ENCODE results near the gene ZFAND2A. TPM values are rescaled to one million over a fixed set of nuclear protein-coding genes. Genes with fewer than 3 reads are reported as not detected.

The ZFAND2A gene
- total RNA-seq, 1 experiment from 2014 or later, result 14.5 TPM

DNA sequence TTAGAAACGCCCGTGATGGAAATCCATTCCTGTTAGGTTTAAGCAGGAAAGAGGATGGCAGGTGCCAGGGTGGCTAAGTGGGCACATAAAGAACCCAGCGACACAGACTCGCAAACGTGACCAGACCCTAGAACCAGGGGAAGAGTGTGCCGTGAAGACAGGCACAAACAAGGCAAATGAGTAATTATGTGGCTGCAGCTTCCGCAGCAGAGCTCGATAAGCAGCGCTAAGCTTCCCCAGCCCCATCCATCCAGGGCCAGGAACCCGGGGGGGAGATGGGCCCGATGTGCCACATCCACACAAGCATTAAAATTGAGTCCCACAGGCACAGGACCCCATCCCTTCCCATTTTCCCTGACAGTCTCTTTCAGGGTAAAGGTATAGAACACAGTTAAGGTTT is 14.0 kb upstream of the ZFAND2A start:
- ChIA-PET CTCF (interaction anchor here (2.6 kb wide), 1 partner anchor 9 kb away, joined by 12 read pairs; no protein-coding TSS in a partner anchor), POLR2A (no interaction called here)
- Mint-ChIP-seq H3K27ac (no peak overlapping the region), H3K4me3 (no peak overlapping the region), H3K4me1 (peaks cover 8% of the 10 kb centered on the region), H3K27me3 (ENCODE audit: low read depth) (peaks cover 15% of the 10 kb centered on the region), H3K36me3 (peaks cover 6% of the 10 kb centered on the region), H3K9me3 (peaks cover 27% of the 10 kb centered on the region)
- DNase-seq (ENCODE audit: low spot score), result no peak
- TF ChIP-seq ZNF317 (CRISPR knock-in tag; IDR thresholded peaks at IDR 0.05; ENCODE audit: borderline replicate concordance, low read depth) (no peak), SOX15 (CRISPR knock-in tag; IDR thresholded peaks at IDR 0.05) (no peak), SMAD4 (CRISPR knock-in tag; IDR thresholded peaks at IDR 0.05) (no peak), NR2C2 (CRISPR knock-in tag; IDR thresholded peaks at IDR 0.05) (no peak), HMGA2 (CRISPR knock-in tag; IDR thresholded peaks at IDR 0.05) (no peak), ZNF219 (CRISPR knock-in tag; IDR thresholded peaks at IDR 0.05; ENCODE audit: borderline replicate concordance) (no peak), ZNF121 (CRISPR knock-in tag; IDR thresholded peaks at IDR 0.05) (no peak), ZNF396 (CRISPR knock-in tag; IDR thresholded peaks at IDR 0.05; ENCODE audit: borderline replicate concordance) (no peak), GABPB1 (CRISPR knock-in tag; IDR thresholded peaks at IDR 0.05) (no peak), ETV6 (CRISPR knock-in tag; IDR thresholded peaks at IDR 0.05) (no peak), EMX1 (CRISPR knock-in tag; IDR thresholded peaks at IDR 0.05) (no peak), ELF4 (CRISPR knock-in tag; IDR thresholded peaks at IDR 0.05; ENCODE audit: low read depth) (no peak), MXD4 (CRISPR knock-in tag; IDR thresholded peaks at IDR 0.05; ENCODE audit: borderline replicate concordance) (no peak)
- TF ChIP-seq, protein P1, sequence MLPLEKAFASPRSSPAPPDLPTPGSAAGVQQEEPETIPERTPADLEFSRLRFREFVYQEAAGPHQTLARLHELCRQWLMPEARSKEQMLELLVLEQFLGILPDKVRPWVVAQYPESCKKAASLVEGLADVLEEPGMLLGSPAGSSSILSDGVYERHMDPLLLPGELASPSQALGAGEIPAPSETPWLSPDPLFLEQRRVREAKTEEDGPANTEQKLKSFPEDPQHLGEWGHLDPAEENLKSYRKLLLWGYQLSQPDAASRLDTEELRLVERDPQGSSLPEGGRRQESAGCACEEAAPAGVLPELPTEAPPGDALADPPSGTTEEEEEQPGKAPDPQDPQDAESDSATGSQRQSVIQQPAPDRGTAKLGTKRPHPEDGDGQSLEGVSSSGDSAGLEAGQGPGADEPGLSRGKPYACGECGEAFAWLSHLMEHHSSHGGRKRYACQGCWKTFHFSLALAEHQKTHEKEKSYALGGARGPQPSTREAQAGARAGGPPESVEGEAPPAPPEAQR (CRISPR knock-in tag; IDR thresholded peaks at IDR 0.05), result no peak
- TF ChIP-seq, protein P2, sequence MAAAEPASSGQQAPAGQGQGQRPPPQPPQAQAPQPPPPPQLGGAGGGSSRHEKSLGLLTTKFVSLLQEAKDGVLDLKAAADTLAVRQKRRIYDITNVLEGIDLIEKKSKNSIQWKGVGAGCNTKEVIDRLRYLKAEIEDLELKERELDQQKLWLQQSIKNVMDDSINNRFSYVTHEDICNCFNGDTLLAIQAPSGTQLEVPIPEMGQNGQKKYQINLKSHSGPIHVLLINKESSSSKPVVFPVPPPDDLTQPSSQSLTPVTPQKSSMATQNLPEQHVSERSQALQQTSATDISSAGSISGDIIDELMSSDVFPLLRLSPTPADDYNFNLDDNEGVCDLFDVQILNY (CRISPR knock-in tag; IDR thresholded peaks at IDR 0.05), result no peak
- TF ChIP-seq, protein P3, sequence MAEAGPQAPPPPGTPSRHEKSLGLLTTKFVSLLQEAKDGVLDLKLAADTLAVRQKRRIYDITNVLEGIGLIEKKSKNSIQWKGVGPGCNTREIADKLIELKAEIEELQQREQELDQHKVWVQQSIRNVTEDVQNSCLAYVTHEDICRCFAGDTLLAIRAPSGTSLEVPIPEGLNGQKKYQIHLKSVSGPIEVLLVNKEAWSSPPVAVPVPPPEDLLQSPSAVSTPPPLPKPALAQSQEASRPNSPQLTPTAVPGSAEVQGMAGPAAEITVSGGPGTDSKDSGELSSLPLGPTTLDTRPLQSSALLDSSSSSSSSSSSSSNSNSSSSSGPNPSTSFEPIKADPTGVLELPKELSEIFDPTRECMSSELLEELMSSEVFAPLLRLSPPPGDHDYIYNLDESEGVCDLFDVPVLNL (CRISPR knock-in tag; IDR thresholded peaks at IDR 0.05; ENCODE audit: borderline replicate concordance, low read depth), result no peak
- TF ChIP-seq, protein P4, sequence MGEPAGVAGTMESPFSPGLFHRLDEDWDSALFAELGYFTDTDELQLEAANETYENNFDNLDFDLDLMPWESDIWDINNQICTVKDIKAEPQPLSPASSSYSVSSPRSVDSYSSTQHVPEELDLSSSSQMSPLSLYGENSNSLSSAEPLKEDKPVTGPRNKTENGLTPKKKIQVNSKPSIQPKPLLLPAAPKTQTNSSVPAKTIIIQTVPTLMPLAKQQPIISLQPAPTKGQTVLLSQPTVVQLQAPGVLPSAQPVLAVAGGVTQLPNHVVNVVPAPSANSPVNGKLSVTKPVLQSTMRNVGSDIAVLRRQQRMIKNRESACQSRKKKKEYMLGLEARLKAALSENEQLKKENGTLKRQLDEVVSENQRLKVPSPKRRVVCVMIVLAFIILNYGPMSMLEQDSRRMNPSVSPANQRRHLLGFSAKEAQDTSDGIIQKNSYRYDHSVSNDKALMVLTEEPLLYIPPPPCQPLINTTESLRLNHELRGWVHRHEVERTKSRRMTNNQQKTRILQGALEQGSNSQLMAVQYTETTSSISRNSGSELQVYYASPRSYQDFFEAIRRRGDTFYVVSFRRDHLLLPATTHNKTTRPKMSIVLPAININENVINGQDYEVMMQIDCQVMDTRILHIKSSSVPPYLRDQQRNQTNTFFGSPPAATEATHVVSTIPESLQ (CRISPR knock-in tag; IDR thresholded peaks at IDR 0.05), result no peak
- TF ChIP-seq, protein P5, sequence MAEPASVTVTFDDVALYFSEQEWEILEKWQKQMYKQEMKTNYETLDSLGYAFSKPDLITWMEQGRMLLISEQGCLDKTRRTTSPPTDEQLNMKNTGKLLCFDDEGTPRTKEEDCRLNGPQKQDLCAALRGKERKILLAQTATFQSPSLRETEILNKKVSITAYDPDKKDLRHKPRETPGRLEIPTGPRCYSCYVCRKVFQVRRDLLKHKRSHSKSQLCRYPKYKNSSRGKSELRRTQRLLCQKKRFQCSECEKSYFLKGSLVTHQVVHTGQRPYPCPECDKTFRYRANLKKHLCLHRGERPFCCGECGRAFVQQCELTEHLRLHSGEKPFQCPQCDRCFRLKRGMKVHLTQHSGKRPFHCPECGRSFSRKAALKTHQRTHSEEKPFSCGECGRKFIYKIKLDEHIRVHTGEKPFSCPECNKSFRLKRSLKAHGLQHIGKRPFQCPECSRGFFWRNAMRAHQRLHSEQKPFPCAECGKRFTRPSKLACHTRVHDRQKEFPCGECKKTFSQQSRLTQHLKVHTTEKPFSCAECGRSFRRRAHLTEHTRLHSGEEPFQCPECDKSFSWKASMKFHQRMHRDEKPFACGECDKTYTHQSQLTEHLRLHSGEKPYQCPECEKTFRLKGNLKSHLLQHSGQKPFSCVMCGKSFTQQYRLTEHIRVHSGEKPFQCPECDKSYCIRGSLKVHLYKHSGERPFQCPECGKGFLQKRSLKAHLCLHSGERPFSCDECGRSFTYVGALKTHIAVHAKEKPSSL (CRISPR knock-in tag; conservative IDR thresholded peaks at IDR 0.05), result no peak
- TF ChIP-seq, protein P6, sequence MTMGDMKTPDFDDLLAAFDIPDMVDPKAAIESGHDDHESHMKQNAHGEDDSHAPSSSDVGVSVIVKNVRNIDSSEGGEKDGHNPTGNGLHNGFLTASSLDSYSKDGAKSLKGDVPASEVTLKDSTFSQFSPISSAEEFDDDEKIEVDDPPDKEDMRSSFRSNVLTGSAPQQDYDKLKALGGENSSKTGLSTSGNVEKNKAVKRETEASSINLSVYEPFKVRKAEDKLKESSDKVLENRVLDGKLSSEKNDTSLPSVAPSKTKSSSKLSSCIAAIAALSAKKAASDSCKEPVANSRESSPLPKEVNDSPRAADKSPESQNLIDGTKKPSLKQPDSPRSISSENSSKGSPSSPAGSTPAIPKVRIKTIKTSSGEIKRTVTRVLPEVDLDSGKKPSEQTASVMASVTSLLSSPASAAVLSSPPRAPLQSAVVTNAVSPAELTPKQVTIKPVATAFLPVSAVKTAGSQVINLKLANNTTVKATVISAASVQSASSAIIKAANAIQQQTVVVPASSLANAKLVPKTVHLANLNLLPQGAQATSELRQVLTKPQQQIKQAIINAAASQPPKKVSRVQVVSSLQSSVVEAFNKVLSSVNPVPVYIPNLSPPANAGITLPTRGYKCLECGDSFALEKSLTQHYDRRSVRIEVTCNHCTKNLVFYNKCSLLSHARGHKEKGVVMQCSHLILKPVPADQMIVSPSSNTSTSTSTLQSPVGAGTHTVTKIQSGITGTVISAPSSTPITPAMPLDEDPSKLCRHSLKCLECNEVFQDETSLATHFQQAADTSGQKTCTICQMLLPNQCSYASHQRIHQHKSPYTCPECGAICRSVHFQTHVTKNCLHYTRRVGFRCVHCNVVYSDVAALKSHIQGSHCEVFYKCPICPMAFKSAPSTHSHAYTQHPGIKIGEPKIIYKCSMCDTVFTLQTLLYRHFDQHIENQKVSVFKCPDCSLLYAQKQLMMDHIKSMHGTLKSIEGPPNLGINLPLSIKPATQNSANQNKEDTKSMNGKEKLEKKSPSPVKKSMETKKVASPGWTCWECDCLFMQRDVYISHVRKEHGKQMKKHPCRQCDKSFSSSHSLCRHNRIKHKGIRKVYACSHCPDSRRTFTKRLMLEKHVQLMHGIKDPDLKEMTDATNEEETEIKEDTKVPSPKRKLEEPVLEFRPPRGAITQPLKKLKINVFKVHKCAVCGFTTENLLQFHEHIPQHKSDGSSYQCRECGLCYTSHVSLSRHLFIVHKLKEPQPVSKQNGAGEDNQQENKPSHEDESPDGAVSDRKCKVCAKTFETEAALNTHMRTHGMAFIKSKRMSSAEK (CRISPR knock-in tag; IDR thresholded peaks at IDR 0.05; ENCODE audit: borderline replicate concordance), result no peak
- TF ChIP-seq, protein P7, sequence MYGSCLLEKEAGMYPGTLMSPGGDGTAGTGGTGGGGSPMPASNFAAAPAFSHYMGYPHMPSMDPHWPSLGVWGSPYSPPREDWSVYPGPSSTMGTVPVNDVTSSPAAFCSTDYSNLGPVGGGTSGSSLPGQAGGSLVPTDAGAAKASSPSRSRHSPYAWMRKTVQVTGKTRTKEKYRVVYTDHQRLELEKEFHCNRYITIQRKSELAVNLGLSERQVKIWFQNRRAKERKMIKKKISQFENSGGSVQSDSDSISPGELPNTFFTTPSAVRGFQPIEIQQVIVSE (CRISPR knock-in tag; IDR thresholded peaks at IDR 0.05; ENCODE audit: borderline replicate concordance), result no peak
- ATAC-seq, result no peak

All from WTC11 (cell line).